Activated T-helper 17 cell treated with anti-CD3 and anti-CD28 coated beads, Interleukin-2, amount 50 U/mL, for 72 hours (primary cell): ENCODE results near the gene AGFG1. TPM values are rescaled to one million over a fixed set of nuclear protein-coding genes. Genes with fewer than 3 reads are reported as not detected.
A peak's percentile ranks its signal among the peaks of the same experiment; 100 is the strongest.

Experiments
- ATAC-seq: fragments of 150-1000 bp; cut with Tn5 transposase; replicated peaks from 2 replicates; pipeline ENCODE4 v1.10.0; 2021; ENCODE audit warnings: mild to moderate bottlenecking, moderate library complexity
- H3K27ac Mint-ChIP-seq: one replicate; pipeline ENCODE4 v1.8.0; 2022; ENCODE audit warnings: mixed read lengths
- H3K27me3 Mint-ChIP-seq: one replicate; pipeline ENCODE4 v1.8.0; 2022; ENCODE audit warnings: mixed read lengths
- H3K36me3 Mint-ChIP-seq: one replicate; pipeline ENCODE4 v1.8.0; 2022; ENCODE audit warnings: low read depth, mild to moderate bottlenecking, mixed read lengths
- H3K4me1 Mint-ChIP-seq: one replicate; pipeline ENCODE4 v1.8.0; 2022; ENCODE audit warnings: mixed read lengths
- H3K4me3 Mint-ChIP-seq: one replicate; pipeline ENCODE4 v1.8.0; 2022; ENCODE audit warnings: mild to moderate bottlenecking, mixed read lengths
- H3K9me3 Mint-ChIP-seq: one replicate; pipeline ENCODE4 v1.8.0; 2022; ENCODE audit warnings: mixed read lengths
- total RNA-seq, 2 donors: library from RNA; stranded (reverse); gene quantifications; one replicate each; pipeline ENCODE4 v1.2.3, GENCODE V29; 2022

The AGFG1 gene
- total RNA-seq, 2 donors from 2014 or later: 68.7 to 79.8 TPM

DNA sequence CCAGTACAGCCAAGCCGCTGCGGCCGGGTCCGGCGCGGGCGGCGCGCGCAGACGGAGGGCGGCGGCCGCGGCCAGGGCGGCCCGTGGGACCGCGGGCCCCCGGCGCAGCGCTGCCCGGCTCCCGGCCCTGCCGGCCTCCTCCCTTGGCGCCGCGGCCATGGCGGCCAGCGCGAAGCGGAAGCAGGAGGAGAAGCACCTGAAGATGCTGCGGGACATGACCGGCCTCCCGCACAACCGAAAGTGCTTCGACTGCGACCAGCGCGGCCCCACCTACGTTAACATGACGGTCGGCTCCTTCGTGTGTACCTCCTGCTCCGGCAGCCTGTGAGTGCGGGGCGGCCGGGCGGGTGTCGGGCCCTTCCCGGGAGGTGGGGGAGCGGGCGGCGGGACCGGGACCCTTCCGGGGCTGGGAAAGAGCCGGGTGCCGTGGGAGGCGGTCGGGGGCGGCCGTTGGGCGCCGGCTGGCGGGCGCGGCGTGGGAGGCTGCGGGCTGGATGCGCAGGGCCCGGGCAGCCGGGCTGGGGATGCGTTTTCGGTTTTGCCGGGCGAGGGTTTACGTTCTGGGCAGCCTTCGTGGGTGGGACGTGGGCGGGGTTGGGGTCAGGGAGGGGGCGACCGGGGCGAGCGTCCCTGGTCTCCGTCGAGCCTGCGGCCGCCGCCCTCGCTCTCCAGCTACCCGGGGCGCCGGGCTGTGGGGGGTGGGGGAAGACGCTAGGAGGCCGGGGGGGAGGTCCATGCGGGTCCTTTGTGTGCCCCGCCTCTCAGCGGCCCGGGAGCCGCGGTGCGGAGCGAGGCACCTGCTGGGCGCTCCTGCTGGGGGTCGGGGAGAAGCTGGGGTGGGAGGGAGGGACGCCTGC, 537 bp downstream of the AGFG1 start:
- H3K4me3 Mint-ChIP-seq: peak overlapping the region; percentile 97
- H3K36me3 Mint-ChIP-seq: peaks cover 34% of the 10 kb centered on the region
- H3K27me3 Mint-ChIP-seq: no peaks in the 10 kb centered on the region
- H3K9me3 Mint-ChIP-seq: no peaks in the 10 kb centered on the region
- peaks cover 27% of the 10 kb centered on the region for H3K4me1 Mint-ChIP-seq
- peak overlapping the region; percentile 95 for H3K27ac Mint-ChIP-seq
- peak; percentile 77 for ATAC-seq

GRCh38 chr2:227473122-227473461, 1.1 kb downstream of the AGFG1 start:
- Mint-ChIP-seq H3K27ac (peak overlapping the region; percentile 95), H3K4me3 (peak overlapping the region; percentile 97), H3K36me3 (peaks cover 34% of the 10 kb centered on the region)

GRCh38 chr2:227473806-227474205, 1.9 kb downstream of the AGFG1 start:
- peaks cover 20% of the 10 kb centered on the region for H3K4me1 Mint-ChIP-seq
- H3K4me3 Mint-ChIP-seq: peak overlapping the region; percentile 97
- H3K36me3 Mint-ChIP-seq: peaks cover 40% of the 10 kb centered on the region
- no peak for ATAC-seq
- no peaks in the 10 kb centered on the region for H3K9me3 Mint-ChIP-seq
- H3K27me3 Mint-ChIP-seq: no peaks in the 10 kb centered on the region
- H3K27ac Mint-ChIP-seq: peak overlapping the region; percentile 95

More at GRCh38 chr2:227473122-227473461, 1.1 kb downstream of the AGFG1 start:
- Mint-ChIP-seq H3K4me1 (peaks cover 22% of the 10 kb centered on the region), H3K9me3 (no peaks in the 10 kb centered on the region), H3K27me3 (no peaks in the 10 kb centered on the region)
- no peak for ATAC-seq

DNA sequence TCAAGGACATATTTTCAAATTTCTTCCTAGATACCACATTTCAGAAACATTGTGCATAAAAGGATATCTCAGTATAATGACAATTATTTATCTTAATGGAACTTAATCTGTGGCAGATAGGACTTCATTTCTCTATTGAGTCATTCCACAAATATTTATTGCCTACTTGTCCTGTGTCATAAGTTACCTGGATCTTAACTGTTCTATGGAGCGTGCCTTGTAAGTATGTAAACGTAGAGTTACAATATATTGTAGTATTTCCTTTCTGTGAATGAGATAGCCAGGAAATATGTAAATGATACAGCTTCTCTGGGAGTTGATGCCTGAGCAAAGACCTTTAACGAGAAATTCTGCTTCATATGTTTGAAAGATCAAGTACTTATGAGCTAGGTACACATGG, 2.5 kb downstream of the AGFG1 start:
- H3K4me3 Mint-ChIP-seq: peak overlapping the region; percentile 97
- peaks cover 43% of the 10 kb centered on the region for H3K36me3 Mint-ChIP-seq
- H3K9me3 Mint-ChIP-seq: no peaks in the 10 kb centered on the region
- H3K27me3 Mint-ChIP-seq: no peaks in the 10 kb centered on the region
- peak overlapping the region; percentile 95 for H3K27ac Mint-ChIP-seq
- no peak for ATAC-seq
- H3K4me1 Mint-ChIP-seq: peaks cover 21% of the 10 kb centered on the region

DNA sequence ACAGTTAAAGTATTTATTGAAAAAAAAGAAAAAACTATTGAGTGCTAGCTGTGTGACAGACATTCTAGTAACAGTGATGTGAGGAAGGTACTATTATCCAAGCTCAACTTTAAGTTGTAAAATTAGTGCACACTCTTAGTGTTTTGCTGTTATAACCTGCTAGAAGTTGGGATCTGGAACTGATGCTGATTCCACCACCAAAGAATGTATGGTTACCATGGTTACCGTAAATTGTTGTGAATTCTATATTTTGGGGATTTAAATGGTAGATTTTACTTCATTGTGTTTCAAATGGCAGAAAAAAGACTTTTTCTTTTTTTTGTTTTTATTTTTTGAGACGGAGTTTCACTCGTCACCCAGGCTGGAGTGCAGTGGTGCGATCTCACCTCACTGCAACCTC, 5.3 kb downstream of the AGFG1 start:
- Mint-ChIP-seq H3K27me3 (no peaks in the 10 kb centered on the region), H3K9me3 (no peaks in the 10 kb centered on the region), H3K36me3 (peaks cover 57% of the 10 kb centered on the region), H3K27ac (peak overlapping the region; percentile 20), H3K4me1 (peaks cover 43% of the 10 kb centered on the region), H3K4me3 (no peak overlapping the region)
- no peak for ATAC-seq

- no peaks in the 10 kb centered on the region for H3K27me3 Mint-ChIP-seq
- H3K36me3 Mint-ChIP-seq: peaks cover 48% of the 10 kb centered on the region
- peak overlapping the region; percentile 64 for H3K4me3 Mint-ChIP-seq
- peaks cover 44% of the 10 kb centered on the region for H3K4me1 Mint-ChIP-seq
- H3K9me3 Mint-ChIP-seq: no peaks in the 10 kb centered on the region
- peak; percentile 56 for ATAC-seq
- H3K27ac Mint-ChIP-seq: peak overlapping the region; percentile 69
Measured at GRCh38 chr2:227479865-227480475, 8.0 kb downstream of the AGFG1 start.

DNA sequence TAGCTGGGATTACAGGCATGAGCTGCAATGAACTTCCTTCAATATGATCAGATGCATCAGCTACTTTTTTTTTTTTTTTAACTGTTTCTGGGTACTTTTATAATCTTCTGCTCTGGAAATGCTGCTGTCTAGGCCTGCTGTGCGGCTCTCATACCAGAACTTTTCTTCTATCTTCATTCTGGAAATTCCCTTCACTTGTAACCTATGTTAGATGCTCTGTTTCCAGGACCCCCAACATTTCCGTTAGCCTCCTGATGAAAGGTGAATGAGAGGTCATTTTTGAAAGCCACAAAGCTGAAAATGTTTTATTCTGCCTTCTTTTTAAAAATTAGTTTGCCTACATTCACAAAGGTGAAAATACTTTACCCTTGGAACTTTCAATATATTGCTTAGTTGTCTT, 8.6 kb downstream of the AGFG1 start:
- Mint-ChIP-seq H3K36me3 (peaks cover 54% of the 10 kb centered on the region), H3K9me3 (no peaks in the 10 kb centered on the region), H3K4me1 (peaks cover 40% of the 10 kb centered on the region), H3K4me3 (peak overlapping the region; percentile 64), H3K27me3 (no peaks in the 10 kb centered on the region), H3K27ac (peak overlapping the region; percentile 69)
- peak; percentile 48 for ATAC-seq

DNA sequence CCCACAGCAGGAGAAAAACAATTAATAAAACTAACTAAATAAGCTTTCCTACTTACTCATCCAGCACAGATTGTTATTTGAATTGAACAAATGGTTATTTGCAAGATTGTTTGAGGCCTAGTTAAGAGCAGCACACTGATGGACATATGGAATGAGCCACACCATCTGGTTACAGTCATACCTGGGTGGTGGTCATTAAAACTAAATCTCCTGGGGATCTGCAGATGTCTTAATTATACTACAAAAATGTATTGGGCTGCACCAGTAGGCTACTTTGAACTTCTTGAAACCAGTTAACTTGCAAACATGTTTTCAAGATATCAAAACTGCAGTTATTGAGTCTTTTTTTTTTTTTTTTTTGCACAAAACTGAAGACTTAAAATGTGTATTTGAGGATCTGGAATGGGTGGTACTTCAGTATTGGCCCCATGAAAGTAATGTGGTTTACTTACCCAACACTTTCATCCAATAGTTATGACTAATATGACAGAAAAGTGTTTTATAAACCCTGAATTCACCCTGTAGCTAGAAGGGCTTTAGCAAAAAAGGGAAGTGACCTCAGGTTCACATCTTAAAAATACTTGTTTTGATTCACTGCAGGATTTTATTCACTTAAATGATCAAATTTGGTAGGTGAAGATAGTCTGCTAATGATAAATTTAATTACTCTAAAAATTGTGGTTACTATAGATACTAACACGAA, 10.8 kb downstream of the AGFG1 start:
- Mint-ChIP-seq H3K4me1 (peaks cover 46% of the 10 kb centered on the region), H3K9me3 (no peaks in the 10 kb centered on the region), H3K27ac (peak overlapping the region; percentile 14), H3K36me3 (peaks cover 45% of the 10 kb centered on the region), H3K4me3 (peak overlapping the region; percentile 43), H3K27me3 (no peaks in the 10 kb centered on the region)
- peak; percentile 72 for ATAC-seq

- H3K9me3 Mint-ChIP-seq: no peaks in the 10 kb centered on the region
- H3K36me3 Mint-ChIP-seq: peaks cover 33% of the 10 kb centered on the region
- no peaks in the 10 kb centered on the region for H3K27me3 Mint-ChIP-seq
- no peak overlapping the region for H3K27ac Mint-ChIP-seq
- peak overlapping the region; percentile 5 for H3K4me3 Mint-ChIP-seq
- no peak for ATAC-seq
- H3K4me1 Mint-ChIP-seq: peaks cover 42% of the 10 kb centered on the region
Measured at GRCh38 chr2:227485429-227485828, 13.5 kb downstream of the AGFG1 start.

DNA sequence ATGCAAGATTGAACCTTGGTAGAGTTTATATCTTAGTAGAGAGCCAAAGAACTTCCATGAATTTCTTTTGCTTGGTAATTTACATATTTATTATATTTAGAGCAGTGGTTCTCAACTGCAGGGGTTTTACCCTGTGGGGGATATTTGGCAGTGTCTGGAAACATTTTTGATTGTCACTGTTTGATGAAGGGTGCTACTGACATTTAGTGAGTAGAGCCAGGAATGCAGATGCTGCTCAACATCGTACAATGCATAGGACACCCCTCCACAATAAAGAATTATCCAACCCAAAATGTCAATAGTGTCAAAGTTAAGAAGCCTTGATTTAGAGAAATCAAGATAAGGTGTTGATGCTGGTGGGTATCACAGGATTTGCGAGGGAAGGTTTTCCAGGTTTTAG, 14.7 kb downstream of the AGFG1 start:
- Mint-ChIP-seq H3K36me3 (peaks cover 30% of the 10 kb centered on the region), H3K27me3 (no peaks in the 10 kb centered on the region), H3K4me1 (peaks cover 31% of the 10 kb centered on the region), H3K27ac (no peak overlapping the region), H3K4me3 (peak overlapping the region; percentile 15), H3K9me3 (no peaks in the 10 kb centered on the region)
- no peak for ATAC-seq

- peak; percentile 56 for ATAC-seq
- Mint-ChIP-seq H3K27me3 (no peaks in the 10 kb centered on the region), H3K9me3 (no peaks in the 10 kb centered on the region), H3K4me1 (peaks cover 30% of the 10 kb centered on the region), H3K36me3 (peaks cover 42% of the 10 kb centered on the region), H3K27ac (peak overlapping the region; percentile 37), H3K4me3 (peak overlapping the region; percentile 40)
Measured at GRCh38 chr2:227488045-227488444, 16.1 kb downstream of the AGFG1 start.

- peaks cover 48% of the 10 kb centered on the region for H3K36me3 Mint-ChIP-seq
- peaks cover 23% of the 10 kb centered on the region for H3K4me1 Mint-ChIP-seq
- no peak overlapping the region for H3K27ac Mint-ChIP-seq
Measured at GRCh38 chr2:227491386-227491785, 19.4 kb downstream of the AGFG1 start.

GRCh38 chr2:227493524-227493923, 21.6 kb downstream of the AGFG1 start:
- Mint-ChIP-seq H3K36me3 (peaks cover 61% of the 10 kb centered on the region), H3K27ac (no peak overlapping the region), H3K27me3 (no peaks in the 10 kb centered on the region), H3K9me3 (no peaks in the 10 kb centered on the region), H3K4me1 (peaks cover 21% of the 10 kb centered on the region), H3K4me3 (no peak overlapping the region)
- no peak for ATAC-seq

More at GRCh38 chr2:227491386-227491785, 19.4 kb downstream of the AGFG1 start:
- no peaks in the 10 kb centered on the region for H3K9me3 Mint-ChIP-seq
- H3K27me3 Mint-ChIP-seq: no peaks in the 10 kb centered on the region
- ATAC-seq: no peak
- no peak overlapping the region for H3K4me3 Mint-ChIP-seq

DNA sequence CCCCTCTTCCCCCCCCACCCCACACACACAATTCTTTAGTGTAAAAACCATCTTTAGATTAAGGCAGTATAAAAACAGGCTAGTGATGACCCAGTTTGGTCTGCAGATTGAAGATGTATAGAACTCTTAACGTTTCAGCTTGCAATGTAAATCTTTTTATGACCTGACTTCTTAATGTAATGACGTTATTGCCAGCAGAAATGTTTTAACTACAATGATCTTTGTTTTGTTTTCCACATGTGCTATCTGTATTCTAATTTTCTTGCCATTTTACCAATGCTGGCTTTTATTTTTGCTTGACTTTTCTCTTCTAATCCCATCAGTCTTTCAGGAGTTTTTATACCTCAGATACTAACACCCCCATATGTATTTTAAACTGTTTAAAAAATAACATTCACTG, 25.2 kb downstream of the AGFG1 start:
- Mint-ChIP-seq H3K36me3 (peaks cover 68% of the 10 kb centered on the region), H3K9me3 (no peaks in the 10 kb centered on the region), H3K27ac (no peak overlapping the region), H3K4me3 (no peak overlapping the region), H3K27me3 (no peaks in the 10 kb centered on the region), H3K4me1 (peaks cover 22% of the 10 kb centered on the region)
- ATAC-seq: no peak
